Peyer's patch (tissue), 4 donors: ENCODE data around the gene GRID2. TPM values are rescaled to one million over a fixed set of nuclear protein-coding genes. Genes with fewer than 3 reads are reported as not detected.

Experiments used
- DNase-seq, 3 donors: peaks; one replicate each; pipeline ENCODE4 v3.0.0-alpha.2; 2017 to 2019
- H3K27ac ChIP-seq, 4 donors: fragments of 200-600 bp; sonication (generic); one replicate each; pipeline ENCODE4 v1.5.1; 2016 to 2019
- H3K27me3 ChIP-seq, 2 donors: fragments of 200-600 bp; sonication (generic); one replicate each; pipeline ENCODE4 v1.5.1; 2019
- H3K36me3 ChIP-seq, 3 donors: fragments of 200-600 bp; sonication (generic); one replicate each; pipeline ENCODE4 v1.5.1; 2016 to 2019
- H3K4me1 ChIP-seq, 4 donors: fragments of 200-600 bp; sonication (generic); one replicate each; pipeline ENCODE4 v1.5.1; 2016 to 2019
- H3K4me3 ChIP-seq, 4 donors: fragments of 200-600 bp; sonication (generic); 1 replicate in 3 of 4; 2 replicates in 1 of 4; pipeline ENCODE4 v1.5.1; 2016 to 2019; ENCODE audit warnings: mild to moderate bottlenecking in 1 of 4
- H3K9me3 ChIP-seq, 4 donors: fragments of 200-600 bp; sonication (generic); one replicate each; pipeline ENCODE4 v1.5.1; 2016 to 2019; ENCODE audit warnings: mild to moderate bottlenecking in 1 of 4
- POLR2A ChIP-seq, 2 donors: fragments of 450-650 bp; IDR thresholded peaks; one replicate each; pipeline ENCODE4 v1.5.1; 2017; ENCODE audit warnings: antibody characterized with exemption in 2 of 2, mild to moderate bottlenecking in 2 of 2, moderate library complexity in 2 of 2
- total RNA-seq, 4 donors: library from RNA; depleted of rRNA; stranded (reverse); fragments of >200 nt; gene quantifications; one replicate each; pipeline ENCODE4 v1.1.0, GENCODE V29; 2016
- TF ChIP-seq, protein P1 (sequence below), 6 experiments: fragments of 450-650 bp in 4 of 6; fragments of 200-600 bp in 2 of 6; sonication (generic) in 1 of 6; IDR thresholded peaks; one replicate each; pipeline ENCODE4 v1.5.1; 2017 to 2019; ENCODE audit warnings: antibody characterized with exemption in 6 of 6, mild to moderate bottlenecking in 3 of 6, moderate library complexity in 1 of 6

The GRID2 gene
- total RNA-seq, 4 donors from 2014 or later, result 0.54 TPM; not detected in 3

DNA sequence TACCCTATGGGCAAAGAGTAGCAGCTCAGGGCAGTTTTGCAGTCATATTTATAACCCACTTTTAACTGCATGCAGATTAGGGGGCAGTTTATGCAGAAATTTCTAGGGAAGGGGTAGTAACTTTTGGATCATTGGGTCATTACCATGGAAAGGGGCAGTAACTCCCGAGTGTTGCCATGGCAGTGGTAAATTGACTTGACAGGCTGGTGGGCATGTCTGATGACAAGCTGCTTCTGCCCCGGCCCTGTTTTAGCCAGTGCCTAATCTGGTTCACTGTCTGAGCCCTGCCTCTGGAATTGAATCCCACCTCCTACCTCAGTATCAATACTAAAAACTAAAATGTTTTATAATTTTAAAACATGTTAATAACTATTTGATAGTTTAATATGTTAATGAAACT is 1162.7 kb downstream of the GRID2 start:
- H3K4me3 ChIP-seq, result no peak overlapping the region

DNA sequence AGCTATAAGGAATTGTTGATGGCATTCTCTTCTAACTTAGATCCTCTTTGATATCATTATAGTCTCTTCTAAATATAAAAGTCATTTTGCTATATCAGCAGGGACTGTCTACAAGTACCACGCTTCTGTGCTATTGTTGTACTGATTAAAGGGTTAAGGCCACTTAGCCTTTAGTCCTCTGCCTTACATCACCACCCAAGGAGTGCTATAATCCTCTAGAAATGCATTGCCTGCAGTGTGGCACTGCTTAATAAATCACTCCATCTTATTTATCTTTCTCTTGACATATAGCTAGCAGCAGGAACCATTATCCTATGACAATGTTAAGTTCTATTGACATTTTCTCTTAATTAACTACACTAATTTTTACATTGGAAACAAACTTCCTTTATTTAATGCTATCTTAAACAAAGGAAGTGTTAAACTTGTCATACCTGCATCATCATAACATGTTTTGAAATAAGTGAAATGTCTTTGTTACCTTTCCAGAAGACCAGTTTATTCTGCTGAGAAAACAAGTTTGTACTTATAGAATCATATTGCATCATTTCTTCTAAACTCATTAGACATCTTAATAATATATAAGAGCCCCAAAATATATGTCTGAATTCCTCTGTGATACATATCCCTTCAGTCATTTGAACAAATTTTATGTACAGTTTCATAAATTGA is 1163.9 kb downstream of the GRID2 start:
- no peaks in the 10 kb centered on the region for H3K36me3 ChIP-seq
- DNase-seq, result no peak
- no peaks in the 10 kb centered on the region for H3K4me1 ChIP-seq
- no peak overlapping the region for H3K27ac ChIP-seq
- TF ChIP-seq, protein P1, sequence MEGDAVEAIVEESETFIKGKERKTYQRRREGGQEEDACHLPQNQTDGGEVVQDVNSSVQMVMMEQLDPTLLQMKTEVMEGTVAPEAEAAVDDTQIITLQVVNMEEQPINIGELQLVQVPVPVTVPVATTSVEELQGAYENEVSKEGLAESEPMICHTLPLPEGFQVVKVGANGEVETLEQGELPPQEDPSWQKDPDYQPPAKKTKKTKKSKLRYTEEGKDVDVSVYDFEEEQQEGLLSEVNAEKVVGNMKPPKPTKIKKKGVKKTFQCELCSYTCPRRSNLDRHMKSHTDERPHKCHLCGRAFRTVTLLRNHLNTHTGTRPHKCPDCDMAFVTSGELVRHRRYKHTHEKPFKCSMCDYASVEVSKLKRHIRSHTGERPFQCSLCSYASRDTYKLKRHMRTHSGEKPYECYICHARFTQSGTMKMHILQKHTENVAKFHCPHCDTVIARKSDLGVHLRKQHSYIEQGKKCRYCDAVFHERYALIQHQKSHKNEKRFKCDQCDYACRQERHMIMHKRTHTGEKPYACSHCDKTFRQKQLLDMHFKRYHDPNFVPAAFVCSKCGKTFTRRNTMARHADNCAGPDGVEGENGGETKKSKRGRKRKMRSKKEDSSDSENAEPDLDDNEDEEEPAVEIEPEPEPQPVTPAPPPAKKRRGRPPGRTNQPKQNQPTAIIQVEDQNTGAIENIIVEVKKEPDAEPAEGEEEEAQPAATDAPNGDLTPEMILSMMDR (IDR thresholded peaks at IDR 0.05), result no peak
- no peak for TF ChIP-seq POLR2A (IDR thresholded peaks at IDR 0.05)
- no peaks in the 10 kb centered on the region for H3K9me3 ChIP-seq
- H3K27me3 ChIP-seq, result no peaks in the 10 kb centered on the region
- no peak overlapping the region for H3K4me3 ChIP-seq

More for the DNA sequence above, 1162.7 kb downstream of the GRID2 start:
- H3K27me3 ChIP-seq, result no peaks in the 10 kb centered on the region
- no peaks in the 10 kb centered on the region for H3K36me3 ChIP-seq
- no peak overlapping the region for H3K27ac ChIP-seq
- no peaks in the 10 kb centered on the region for H3K4me1 ChIP-seq
- no peak for DNase-seq
- H3K9me3 ChIP-seq, result no peaks in the 10 kb centered on the region
- no peak for TF ChIP-seq POLR2A (IDR thresholded peaks at IDR 0.05)

DNA sequence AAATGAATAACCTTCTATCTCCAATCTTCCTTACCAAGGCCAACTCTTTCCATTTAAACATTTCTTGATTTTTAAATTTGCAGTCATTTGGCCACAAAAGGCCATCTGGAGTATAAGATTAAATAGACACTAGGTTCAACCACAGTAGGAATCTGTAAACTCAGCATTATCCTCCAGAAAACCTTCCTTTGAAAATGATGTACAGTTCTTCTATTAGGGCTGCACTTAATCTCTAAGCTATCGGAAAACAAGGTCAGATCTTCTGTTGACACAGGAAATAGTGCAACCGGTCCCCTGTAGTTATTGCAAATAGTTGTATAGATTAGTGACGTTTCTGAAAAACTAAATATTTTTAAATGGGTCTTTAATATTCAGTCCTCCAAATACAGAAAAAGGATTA is 1165.8 kb downstream of the GRID2 start:
- H3K27ac ChIP-seq, result no peak overlapping the region
- no peak overlapping the region for H3K4me3 ChIP-seq
- no peaks in the 10 kb centered on the region for H3K36me3 ChIP-seq
- H3K9me3 ChIP-seq, result no peaks in the 10 kb centered on the region
- TF ChIP-seq POLR2A (IDR thresholded peaks at IDR 0.05), result no peak
- TF ChIP-seq, protein P1 (IDR thresholded peaks at IDR 0.05), result no peak
- no peak for DNase-seq
- H3K27me3 ChIP-seq, result no peaks in the 10 kb centered on the region
- no peaks in the 10 kb centered on the region for H3K4me1 ChIP-seq

DNA sequence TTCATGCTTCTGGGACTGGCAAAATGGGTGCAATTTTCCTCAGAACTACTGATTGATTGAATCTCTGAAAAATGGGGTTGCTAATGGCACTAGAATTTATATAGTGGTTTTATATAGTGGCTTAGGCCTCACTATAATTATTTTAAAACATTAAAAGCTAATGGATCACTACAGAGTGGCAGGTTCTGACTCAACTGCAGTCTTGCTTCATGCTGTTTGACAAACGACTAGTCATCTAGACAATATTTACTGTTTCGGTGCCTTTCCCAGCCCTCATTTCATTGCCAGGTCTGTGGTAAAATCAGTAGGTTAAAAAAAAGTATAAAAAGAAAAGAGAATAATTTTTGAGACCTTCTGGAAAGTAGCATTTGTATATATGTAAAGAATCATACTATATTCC is 1172.0 kb downstream of the GRID2 start:
- TF ChIP-seq, protein P1 (IDR thresholded peaks at IDR 0.05), result no peak
- no peak for TF ChIP-seq POLR2A (IDR thresholded peaks at IDR 0.05)
- Histone ChIP-seq H3K27me3 (no peaks in the 10 kb centered on the region), H3K36me3 (no peaks in the 10 kb centered on the region), H3K4me3 (no peak overlapping the region), H3K4me1 (no peaks in the 10 kb centered on the region), H3K27ac (no peak overlapping the region), H3K9me3 (no peaks in the 10 kb centered on the region)
- DNase-seq, result no peak

DNA sequence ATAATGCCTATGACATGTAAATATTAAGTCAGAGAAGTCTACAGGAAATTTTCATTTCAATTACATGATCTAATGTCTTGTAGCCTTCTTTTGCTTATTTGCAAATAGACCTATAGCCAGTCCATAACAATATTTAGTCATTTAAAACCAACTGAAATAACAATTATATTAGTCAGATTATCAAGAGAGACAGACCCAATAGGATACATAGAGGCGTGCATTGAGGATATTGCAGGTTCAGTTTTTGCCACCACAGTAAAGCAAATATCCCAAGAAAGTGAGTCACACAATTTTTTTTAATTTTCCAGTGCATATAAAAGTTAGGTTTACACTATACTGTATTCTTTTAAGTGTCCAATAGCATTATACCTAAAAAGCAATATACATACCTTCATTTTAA is 1175.0 kb downstream of the GRID2 start:
- Histone ChIP-seq H3K27me3 (no peaks in the 10 kb centered on the region), H3K27ac (no peak overlapping the region), H3K4me3 (no peak overlapping the region), H3K36me3 (no peaks in the 10 kb centered on the region), H3K4me1 (no peaks in the 10 kb centered on the region), H3K9me3 (no peaks in the 10 kb centered on the region)
- no peak for DNase-seq
- TF ChIP-seq, protein P1 (IDR thresholded peaks at IDR 0.05), result no peak
- no peak for TF ChIP-seq POLR2A (IDR thresholded peaks at IDR 0.05)

DNA sequence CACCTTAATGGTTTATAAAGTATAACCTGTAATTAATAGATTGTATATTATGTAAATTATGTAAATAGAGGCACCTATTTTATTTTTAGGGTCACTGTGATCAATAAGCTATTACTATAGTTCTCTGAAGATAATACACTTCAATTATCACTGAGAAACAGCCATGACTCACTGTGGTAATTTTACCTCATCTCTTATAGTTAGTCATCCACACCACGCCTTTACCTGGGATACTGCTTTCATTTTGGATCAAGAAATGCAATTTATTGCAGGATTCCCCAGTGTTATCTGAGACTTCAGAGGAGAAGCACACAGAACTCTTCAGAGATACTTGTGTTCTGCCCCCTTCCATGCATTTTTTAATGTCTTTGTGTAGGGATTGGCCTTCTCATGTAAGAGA is 1176.7 kb downstream of the GRID2 start:
- Histone ChIP-seq H3K4me3 (no peak overlapping the region), H3K27ac (no peak overlapping the region), H3K27me3 (no peaks in the 10 kb centered on the region), H3K4me1 (no peaks in the 10 kb centered on the region), H3K36me3 (no peaks in the 10 kb centered on the region), H3K9me3 (no peaks in the 10 kb centered on the region)
- TF ChIP-seq, protein P1 (IDR thresholded peaks at IDR 0.05), result no peak
- no peak for TF ChIP-seq POLR2A (IDR thresholded peaks at IDR 0.05)
- DNase-seq, result no peak
